Endothelial cell of umbilical vein (primary cell): ENCODE results near the gene PLK4. TPM values are rescaled to one million over a fixed set of nuclear protein-coding genes. Genes with fewer than 3 reads are reported as not detected.

Source experiments
- BruUV-seq: library from RNA; stranded (reverse); fragments of 400-500 nt; replicated peaks from 2 replicates; lab custom pipeline; 2021; lab: Mats Ljungman, UMichigan
- CTCF ChIA-PET: fragments of 300-600, 350-600 bp; sonication (Branson Sonifier 250); formaldehyde crosslinking; loops from one replicate; lab custom pipeline; 2021; ENCODE audit warnings: antibody characterized with exemption, inconsistent platforms; lab: Charles Lee
- POLR2A ChIA-PET: fragments of 300-600, 350-600 bp; sonication (Branson Sonifier 250); formaldehyde crosslinking; loops from one replicate; lab custom pipeline; 2021; ENCODE audit warnings: antibody characterized with exemption, inconsistent platforms; lab: Charles Lee
- DNase-seq: peaks from one replicate; pipeline ENCODE4 v3.0.0-alpha.2; 2011; ENCODE audit warnings: low read depth, low spot score
- FAIRE-seq: peaks from 2 replicates; lab custom pipeline; 2011; peaks lifted over from hg19 to GRCh38; lab: Jason Lieb, UNC
- H2AFZ ChIP-seq: 2 replicates; pipeline ENCODE4 v1.6.0; 2012; ENCODE audit warnings: low read depth, low read length, control low read depth, inconsistent platforms
- H3K27ac ChIP-seq: 2 replicates; pipeline ENCODE4 v1.5.1; 2011; ENCODE audit warnings: low read depth, mild to moderate bottlenecking, control low read depth, low read length, moderate library complexity; ENCODE audit not compliant: insufficient read depth
- H3K27me3 ChIP-seq, 2 experiments: 2 replicates each; pipeline versions ENCODE4 v1.6.0 to v1.6.1; 2011; ENCODE audit warnings: low read length in 2 of 2, mixed read lengths in 1 of 2; ENCODE audit not compliant: control insufficient read depth in 2 of 2, insufficient read depth in 2 of 2
- H3K36me3 ChIP-seq, 2 experiments: 2 replicates in 1 of 2; 3 replicates in 1 of 2; pipeline ENCODE4 v1.5.1; 2011; ENCODE audit warnings: low read length in 2 of 2, mild to moderate bottlenecking in 1 of 2, moderate library complexity in 1 of 2; ENCODE audit not compliant: control insufficient read depth in 2 of 2, insufficient read depth in 2 of 2; ENCODE audit errors: extremely low read depth in 1 of 2
- H3K4me1 ChIP-seq: 3 replicates; pipeline ENCODE4 v1.5.1; 2011; ENCODE audit warnings: mild to moderate bottlenecking, low read length; ENCODE audit not compliant: control insufficient read depth, insufficient read depth; ENCODE audit errors: extremely low read depth
- H3K4me2 ChIP-seq: 2 replicates; pipeline ENCODE4 v1.6.1; 2011; ENCODE audit warnings: low read length, control low read depth, mixed read lengths; ENCODE audit not compliant: insufficient read depth
- H3K4me3 ChIP-seq, 3 experiments: fragments of 200-600 bp in 1 of 3; sonication (generic), shearing (Covaris generic) in 1 of 3; replicated peaks in 1 of 3; 2 replicates each; pipeline ENCODE4 v1.5.1; 2011 to 2016; ENCODE audit warnings: control low read depth in 3 of 3, low read length in 3 of 3, mild to moderate bottlenecking in 2 of 3, inconsistent platforms in 1 of 3, low read depth in 1 of 3, moderate library complexity in 1 of 3; ENCODE audit not compliant: insufficient read depth in 1 of 3
- H3K79me2 ChIP-seq: 2 replicates; pipeline ENCODE4 v1.6.0; 2012; ENCODE audit warnings: low read length, inconsistent platforms; ENCODE audit not compliant: control insufficient read depth, insufficient read depth
- H3K9ac ChIP-seq: replicated peaks from 2 replicates; pipeline ENCODE3; 2011; ENCODE audit warnings: low read length, control low read depth; ENCODE audit not compliant: insufficient read depth; ENCODE audit errors: extremely low read depth
- H3K9me1 ChIP-seq: replicated peaks from 3 replicates; pipeline ENCODE4 v1.6.0; 2011; ENCODE audit warnings: mild to moderate bottlenecking, low read length; ENCODE audit not compliant: control insufficient read depth, insufficient read depth; ENCODE audit errors: extremely low read depth
- H3K9me3 ChIP-seq: replicated peaks from 2 replicates; pipeline ENCODE4 v1.5.1; 2012; ENCODE audit warnings: low read length, inconsistent platforms; ENCODE audit not compliant: control insufficient read depth, insufficient read depth
- H4K20me1 ChIP-seq: replicated peaks from 2 replicates; pipeline ENCODE3; 2011; ENCODE audit warnings: mild to moderate bottlenecking, low read length; ENCODE audit not compliant: control insufficient read depth, insufficient read depth; ENCODE audit errors: extremely low read depth
- EZH2 ChIP-seq: IDR thresholded peaks from 2 replicates; pipeline ENCODE4 v1.6.1; 2012; ENCODE audit warnings: borderline replicate concordance, low read depth, mild to moderate bottlenecking, moderate library complexity, low read length, inconsistent platforms; ENCODE audit not compliant: severe bottlenecking
- FOS ChIP-seq: IDR thresholded peaks from 2 replicates; pipeline ENCODE4 v1.6.1; 2011; ENCODE audit warnings: mild to moderate bottlenecking, low read length, moderate library complexity, borderline replicate concordance; ENCODE audit not compliant: insufficient read depth
- GATA2 ChIP-seq: IDR thresholded peaks from 2 replicates; pipeline ENCODE4 v1.7.0; 2011; ENCODE audit warnings: low read depth, mild to moderate bottlenecking, moderate library complexity, mixed read lengths, low read length; ENCODE audit not compliant: insufficient read length, insufficient read depth
- JUN ChIP-seq: IDR thresholded peaks from 2 replicates; pipeline ENCODE4 v1.6.1; 2011; ENCODE audit warnings: borderline replicate concordance, low read depth; ENCODE audit not compliant: insufficient read length, insufficient read depth
- MYC ChIP-seq: IDR thresholded peaks from one replicate; pipeline ENCODE4 v1.6.1; 2011; ENCODE audit warnings: mild to moderate bottlenecking, low read depth, low read length
- POLR2A ChIP-seq: IDR thresholded peaks from 2 replicates; pipeline ENCODE4 v1.6.1; 2012; ENCODE audit warnings: low read depth, mild to moderate bottlenecking, control low read depth, low read length
- POLR2AphosphoS5 ChIP-seq: IDR thresholded peaks from 2 replicates; pipeline ENCODE4 v1.6.1; 2012; ENCODE audit warnings: low read depth, mild to moderate bottlenecking, control low read depth, low read length, moderate library complexity; ENCODE audit not compliant: insufficient read depth
- dilution Hi-C: fragments of 300-500 bp; cut with MboI; formaldehyde crosslinking; loops from one replicate; pipeline ENCODE4 v1.15.0; 2019; ENCODE audit warnings: low sequenced_read_pairs; ENCODE audit not compliant: extremely low pct_ligation_motif_present
- intact Hi-C: fragments of 100-400 bp; cut with micrococcal nuclease; formaldehyde crosslinking; loops from one replicate; pipeline ENCODE4 v1.10.0; 2022
- polyA plus RNA-seq, 4 experiments: library from polyadenylated mRNA; depleted of rRNA in 3 of 4; stranded (reverse) in 3 of 4; unstranded in 1 of 4; fragments of >200 nt; gene quantifications; 2 replicates each; pipeline versions ENCODE4 v1.2.1 to v1.2.3, GENCODE V29; 2011 to 2012; ENCODE audit warnings: missing spikeins in 1 of 4
- total RNA-seq: library from RNA; stranded (reverse); gene quantifications from 2 replicates; pipeline ENCODE4 v1.2.3, GENCODE V29; 2021
- TF ChIP-seq, protein P1 (sequence below), 2 donors: IDR thresholded peaks; 1 replicate in 1 of 2; 2 replicates in 1 of 2; pipeline ENCODE4 v1.5.1; 2011; ENCODE audit warnings: low read length in 2 of 2, mild to moderate bottlenecking in 2 of 2, moderate library complexity in 2 of 2, control low read depth in 1 of 2, inconsistent platforms in 1 of 2, low read depth in 1 of 2; ENCODE audit not compliant: insufficient read depth in 1 of 2; ENCODE audit errors: extremely low read depth in 1 of 2
- TF ChIP-seq, protein P2 (sequence below): IDR thresholded peaks from 2 replicates; pipeline ENCODE4 v1.6.1; 2011; ENCODE audit not compliant: insufficient read depth, insufficient read length

The PLK4 gene
- total and polyA plus RNA-seq, 2 donors (not counting 3 experiments of a cell fraction or from before 2014, with no cell fraction given): 13.7 to 37.7 TPM

DNA sequence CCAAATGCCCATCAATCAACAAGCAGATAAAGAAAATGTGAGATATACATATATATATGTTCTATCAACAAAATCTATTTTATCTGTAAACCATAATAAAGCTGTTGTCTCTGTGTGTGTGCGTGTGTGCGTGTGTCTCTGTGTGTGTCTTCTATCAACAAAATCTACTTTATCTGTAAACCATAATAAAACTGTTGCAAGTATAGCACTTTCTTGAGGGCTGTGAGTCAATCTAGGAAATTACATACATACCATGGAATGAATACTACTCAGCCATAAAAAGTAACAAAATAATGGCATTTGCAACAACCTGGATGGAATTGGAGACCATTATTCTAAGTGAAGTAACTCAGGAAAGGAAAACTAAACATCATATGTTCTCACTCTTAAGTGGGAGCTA, 12.5 kb upstream of the PLK4 start:
- CTCF ChIA-PET: no interaction called here
- Histone ChIP-seq H3K4me1 (peaks cover 12% of the 10 kb centered on the region), H2AFZ (no peak overlapping the region), H3K36me3 (no peaks in the 10 kb centered on the region), H3K9ac (no peak overlapping the region), H3K4me2 (no peak overlapping the region), H3K9me1 (no peaks in the 10 kb centered on the region), H3K27ac (no peak overlapping the region), H3K27me3 (no peaks in the 10 kb centered on the region), H3K4me3 (no peak overlapping the region), H3K79me2 (no peaks in the 10 kb centered on the region), H3K9me3 (no peaks in the 10 kb centered on the region), H4K20me1 (no peaks in the 10 kb centered on the region)
- intact Hi-C loops: no loop called here
- DNase-seq: no peak
- TF ChIP-seq EZH2 (no peak), MYC (no peak), JUN (no peak)
- TF ChIP-seq, protein P1, sequence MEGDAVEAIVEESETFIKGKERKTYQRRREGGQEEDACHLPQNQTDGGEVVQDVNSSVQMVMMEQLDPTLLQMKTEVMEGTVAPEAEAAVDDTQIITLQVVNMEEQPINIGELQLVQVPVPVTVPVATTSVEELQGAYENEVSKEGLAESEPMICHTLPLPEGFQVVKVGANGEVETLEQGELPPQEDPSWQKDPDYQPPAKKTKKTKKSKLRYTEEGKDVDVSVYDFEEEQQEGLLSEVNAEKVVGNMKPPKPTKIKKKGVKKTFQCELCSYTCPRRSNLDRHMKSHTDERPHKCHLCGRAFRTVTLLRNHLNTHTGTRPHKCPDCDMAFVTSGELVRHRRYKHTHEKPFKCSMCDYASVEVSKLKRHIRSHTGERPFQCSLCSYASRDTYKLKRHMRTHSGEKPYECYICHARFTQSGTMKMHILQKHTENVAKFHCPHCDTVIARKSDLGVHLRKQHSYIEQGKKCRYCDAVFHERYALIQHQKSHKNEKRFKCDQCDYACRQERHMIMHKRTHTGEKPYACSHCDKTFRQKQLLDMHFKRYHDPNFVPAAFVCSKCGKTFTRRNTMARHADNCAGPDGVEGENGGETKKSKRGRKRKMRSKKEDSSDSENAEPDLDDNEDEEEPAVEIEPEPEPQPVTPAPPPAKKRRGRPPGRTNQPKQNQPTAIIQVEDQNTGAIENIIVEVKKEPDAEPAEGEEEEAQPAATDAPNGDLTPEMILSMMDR (IDR thresholded peaks at IDR 0.05; ENCODE audit: extremely low read depth in 1 of 2, insufficient read depth in 1 of 2, low read depth in 1 of 2, low read length in 2 of 2): no peak
- no TSS peak for BruUV-seq
- no peak for FAIRE-seq
- POLR2A ChIA-PET: no interaction called here
- dilution Hi-C loops: no loop called here

GRCh38 chr4:127870281-127870680, 10.4 kb upstream of the PLK4 start:
- no TSS peak for BruUV-seq
- H2AFZ ChIP-seq: no peak overlapping the region
- H3K27ac ChIP-seq: no peak overlapping the region
- dilution Hi-C loops: no loop called here
- no peaks in the 10 kb centered on the region for H3K79me2 ChIP-seq
- no peaks in the 10 kb centered on the region for H4K20me1 ChIP-seq
- no peak overlapping the region for H3K4me3 ChIP-seq
- intact Hi-C loops: no loop called here
- H3K9me1 ChIP-seq: no peaks in the 10 kb centered on the region
- no peaks in the 10 kb centered on the region for H3K36me3 ChIP-seq
- ChIA-PET CTCF (interaction anchor here (1.7 kb wide), 1 partner anchor 11 kb away, joined by 4 read pairs; the partner anchor contains the start of gene PLK4), POLR2A (no interaction called here)
- H3K4me1 ChIP-seq: peaks cover 12% of the 10 kb centered on the region
- FAIRE-seq: no peak
- TF ChIP-seq EZH2: no peak
- TF ChIP-seq FOS: no peak
- no peak for TF ChIP-seq JUN
- no peak for TF ChIP-seq POLR2AphosphoS5
- TF ChIP-seq MYC: no peak
- TF ChIP-seq, protein P2, sequence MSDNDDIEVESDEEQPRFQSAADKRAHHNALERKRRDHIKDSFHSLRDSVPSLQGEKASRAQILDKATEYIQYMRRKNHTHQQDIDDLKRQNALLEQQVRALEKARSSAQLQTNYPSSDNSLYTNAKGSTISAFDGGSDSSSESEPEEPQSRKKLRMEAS: no peak
- no peak for TF ChIP-seq POLR2A
- no peak for TF ChIP-seq GATA2
- TF ChIP-seq, protein P1 (IDR thresholded peaks at IDR 0.05; ENCODE audit: extremely low read depth in 1 of 2, insufficient read depth in 1 of 2, low read depth in 1 of 2, low read length in 2 of 2): no peak
- peak overlapping the region; percentile 30 for H3K4me2 ChIP-seq
- no peaks in the 10 kb centered on the region for H3K9me3 ChIP-seq
- H3K9ac ChIP-seq: no peak overlapping the region
- no peak for DNase-seq
- no peaks in the 10 kb centered on the region for H3K27me3 ChIP-seq
